HepG2 (cell line): ENCODE data around the gene CHRNB1. TPM values are rescaled to one million over a fixed set of nuclear protein-coding genes. Genes with fewer than 3 reads are reported as not detected.
A peak's percentile ranks its signal among the peaks of the same experiment; 100 is the strongest.

ENCODE experiments used
- AHR ChIP-seq: IDR thresholded peaks from 2 replicates; pipeline ENCODE4 v1.6.1; 2018; ENCODE audit warnings: missing genetic modification reagents, missing compliant biosample characterization
- AKAP8 ChIP-seq: sonication (generic); formaldehyde crosslinking; IDR thresholded peaks from 2 replicates; pipeline ENCODE4 v1.5.1; 2020; ENCODE audit warnings: mild to moderate bottlenecking, missing genetic modification reagents
- MBD4 ChIP-seq: IDR thresholded peaks from 2 replicates; pipeline ENCODE4 v1.6.1; 2012; ENCODE audit warnings: low read length, inconsistent platforms, borderline replicate concordance
- WIZ ChIP-seq: sonication (generic); formaldehyde crosslinking; IDR thresholded peaks from 2 replicates; pipeline ENCODE4 v1.5.1; 2020; ENCODE audit warnings: mild to moderate bottlenecking, missing genetic modification reagents
- ZFP36 ChIP-seq: fragments of 150-350 bp; IDR thresholded peaks from 2 replicates; pipeline ENCODE4 v1.6.1; 2018; ENCODE audit warnings: borderline replicate concordance, low read length, low read depth; ENCODE audit not compliant: partially characterized antibody
- ZNF274 ChIP-seq: sonication (generic); formaldehyde crosslinking; IDR thresholded peaks from 2 replicates; pipeline ENCODE4 v1.5.1; 2020; ENCODE audit warnings: mild to moderate bottlenecking, missing genetic modification reagents
- ZNF318 ChIP-seq: sonication (generic); formaldehyde crosslinking; IDR thresholded peaks from 2 replicates; pipeline ENCODE4 v1.4.0; 2020; ENCODE audit warnings: mild to moderate bottlenecking, missing genetic modification reagents
- ZNF678 ChIP-seq: sonication (generic); formaldehyde crosslinking; IDR thresholded peaks from 2 replicates; pipeline ENCODE4 v1.4.0; 2020; ENCODE audit warnings: mild to moderate bottlenecking, missing genetic modification reagents
- ZNF761 ChIP-seq: sonication (generic); formaldehyde crosslinking; conservative IDR thresholded peaks from 2 replicates; pipeline ENCODE4 v1.4.0; 2020; ENCODE audit warnings: mild to moderate bottlenecking, missing genetic modification reagents
- polyA plus RNA-seq, 8 experiments: library from polyadenylated mRNA; depleted of rRNA in 3 of 8; stranded (reverse) in 7 of 8; unstranded in 1 of 8; fragments of >200 nt; fragmentation: Illumina TruSeq in 4 of 8; extraction: Trizol in 4 of 8; gene quantifications; 2 replicates each; pipeline versions ENCODE4 v1.2.1 to v1.2.3, GENCODE V29; 2011 to 2016; ENCODE audit warnings: low read depth in 4 of 8, missing spikeins in 1 of 8, mixed read lengths in 1 of 8; ENCODE audit not compliant: insufficient read depth in 1 of 8
- total RNA-seq, 5 experiments: library from RNA; depleted of rRNA; stranded (reverse); fragments of >200 nt; fragmentation: Illumina TruSeq; extraction: Trizol; gene quantifications; 2 replicates each; pipeline ENCODE4 v1.2.3, GENCODE V29; 2016; ENCODE audit warnings: low read depth in 1 of 5

Gene CHRNB1
- total and polyA plus RNA-seq, 2 of the 13 experiments (the other 11 are each of a cell fraction or from before 2014, with no cell fraction given) = 5.4 to 33.7 TPM

- TF ChIP-seq ZNF318 (CRISPR knock-in tag) = no peak; the same call in 1 of the 2 replicates
- peak; percentile 90 for TF ChIP-seq ZNF761 (CRISPR knock-in tag)
- TF ChIP-seq MBD4 = no peak
- peak; percentile 37 for TF ChIP-seq WIZ (CRISPR knock-in tag)
- 0 out of 2 replicates have a peak, but pooled peaks have one; percentile 28 for TF ChIP-seq ZNF678 (CRISPR knock-in tag)
- TF ChIP-seq AHR (CRISPR knock-in tag) = peak; percentile 84; the same call in 1 of the 2 replicates
- no peak for TF ChIP-seq ZFP36
- TF ChIP-seq ZNF274 (CRISPR knock-in tag) = no peak
- no peak for TF ChIP-seq AKAP8 (CRISPR knock-in tag)
Observed at GRCh38 chr17:7484067-7484918, 39.4 kb downstream of the CHRNB1 start, which contains the start of gene POLR2A (continued).
